Natural killer cell treated with Interleukin-12 subunit alpha and Interleukin-12 subunit beta and Interleukin-15 and Interleukin-18, amount 100 ng/mL, for 72 hours (primary cell): ENCODE data around the gene PRXL2A. TPM values are rescaled to one million over a fixed set of nuclear protein-coding genes. Genes with fewer than 3 reads are reported as not detected.
A peak's percentile ranks its signal among the peaks of the same experiment; 100 is the strongest.

Experiments
- ATAC-seq, 2 donors: fragments of 150-1000 bp; cut with Tn5 transposase in 1 of 2; sonication (Bioruptor Pico), chemical (Tn5 transposase) in 1 of 2; 2 replicates each; pipeline ENCODE4 v1.10.0; 2021
- DNase-seq: peaks from one replicate; pipeline ENCODE4 v3.0.0; 2022; ENCODE audit warnings: low spot score
- H3K27ac Mint-ChIP-seq, 2 donors: 1 replicate in 1 of 2; 2 replicates in 1 of 2; pipeline ENCODE4 v1.8.0; 2022; ENCODE audit warnings: mixed read lengths in 2 of 2, mild to moderate bottlenecking in 1 of 2, moderate library complexity in 1 of 2
- H3K27me3 Mint-ChIP-seq, 2 donors: 1 replicate in 1 of 2; 2 replicates in 1 of 2; pipeline ENCODE4 v1.8.0; 2022; ENCODE audit warnings: mixed read lengths in 2 of 2
- H3K36me3 Mint-ChIP-seq: one replicate; pipeline ENCODE4 v1.8.0; 2022; ENCODE audit warnings: mixed read lengths
- H3K4me1 Mint-ChIP-seq, 2 donors: 1 replicate in 1 of 2; 2 replicates in 1 of 2; pipeline ENCODE4 v1.8.0; 2022; ENCODE audit warnings: low read depth in 2 of 2, mixed read lengths in 2 of 2, mild to moderate bottlenecking in 1 of 2
- H3K4me3 Mint-ChIP-seq: one replicate; pipeline ENCODE4 v1.8.0; 2022; ENCODE audit warnings: mixed read lengths
- H3K9me3 Mint-ChIP-seq: 2 replicates; pipeline ENCODE4 v1.8.0; 2022; ENCODE audit warnings: mixed read lengths
- total RNA-seq, 2 donors: library from RNA; stranded (reverse); gene quantifications; one replicate each; pipeline ENCODE4 v1.2.3, GENCODE V29; 2022

The PRXL2A gene
- total RNA-seq, 2 donors from 2014 or later = 6.4 to 9.7 TPM

- Mint-ChIP-seq H3K4me3 (peak overlapping the region; percentile 97), H3K9me3 (no peaks in the 10 kb centered on the region), H3K27ac (peak overlapping the region; percentile 95 to 98), H3K27me3 (no peaks in the 10 kb centered on the region), H3K36me3 (no peaks in the 10 kb centered on the region), H3K4me1 (peaks cover 38 to 48% of the 10 kb centered on the region in 2 donors)
- ATAC-seq = peak; percentile 16 to 37
- DNase-seq = no peak
Observed at GRCh38 chr10:80454513-80455460, 46.4 kb downstream of the PRXL2A start.

GRCh38 chr10:80455461-80456349 is 47.4 kb downstream of the PRXL2A start:
- Mint-ChIP-seq H3K27ac (peak overlapping the region; percentile 95 to 98), H3K9me3 (no peaks in the 10 kb centered on the region), H3K4me1 (peaks cover 48 to 57% of the 10 kb centered on the region in 2 donors), H3K36me3 (no peaks in the 10 kb centered on the region), H3K4me3 (peak overlapping the region; percentile 97), H3K27me3 (no peaks in the 10 kb centered on the region)
- no peak for ATAC-seq
- no peak for DNase-seq

GRCh38 chr10:80457554-80458262 is 49.4 kb downstream of the PRXL2A start:
- peak overlapping the region; percentile 95 to 98 for H3K27ac Mint-ChIP-seq
- peaks cover 68 to 77% of the 10 kb centered on the region in 2 donors for H3K4me1 Mint-ChIP-seq
- H3K27me3 Mint-ChIP-seq = no peaks in the 10 kb centered on the region
- H3K4me3 Mint-ChIP-seq = peak overlapping the region; percentile 97
- no peaks in the 10 kb centered on the region for H3K36me3 Mint-ChIP-seq
- H3K9me3 Mint-ChIP-seq = no peaks in the 10 kb centered on the region
- DNase-seq (no peak), ATAC-seq (no peak)

GRCh38 chr10:80458263-80458625 is 49.9 kb downstream of the PRXL2A start:
- Mint-ChIP-seq H3K9me3 (no peaks in the 10 kb centered on the region), H3K4me3 (peak overlapping the region; percentile 97), H3K27me3 (no peaks in the 10 kb centered on the region), H3K27ac (peak overlapping the region; percentile 95 to 98), H3K4me1 (peaks cover 71 to 82% of the 10 kb centered on the region in 2 donors), H3K36me3 (peaks cover 1% of the 10 kb centered on the region)
- ATAC-seq (no peak), DNase-seq (no peak)

- H3K36me3 Mint-ChIP-seq = peaks cover 4% of the 10 kb centered on the region
Observed at GRCh38 chr10:80458638-80459037, 50.3 kb downstream of the PRXL2A start.

GRCh38 chr10:80459047-80459865 is 50.9 kb downstream of the PRXL2A start:
- no peaks in the 10 kb centered on the region for H3K27me3 Mint-ChIP-seq
- H3K4me3 Mint-ChIP-seq = peak overlapping the region; percentile 97
- peak overlapping the region; percentile 95 to 98 for H3K27ac Mint-ChIP-seq
- no peaks in the 10 kb centered on the region for H3K9me3 Mint-ChIP-seq
- H3K4me1 Mint-ChIP-seq = peaks cover 76 to 86% of the 10 kb centered on the region in 2 donors
- ATAC-seq (peak; percentile 65 to 67), DNase-seq (no peak)
- H3K36me3 Mint-ChIP-seq = peaks cover 4% of the 10 kb centered on the region

More at GRCh38 chr10:80458638-80459037, 50.3 kb downstream of the PRXL2A start:
- ATAC-seq = no peak
- Mint-ChIP-seq H3K4me1 (peaks cover 71 to 82% of the 10 kb centered on the region in 2 donors), H3K27ac (peak overlapping the region; percentile 95 to 98), H3K27me3 (no peaks in the 10 kb centered on the region), H3K9me3 (no peaks in the 10 kb centered on the region), H3K4me3 (peak overlapping the region; percentile 97)
- no peak for DNase-seq

- H3K4me1 Mint-ChIP-seq = peaks cover 85 to 95% of the 10 kb centered on the region in 2 donors
- ATAC-seq (no peak), DNase-seq (no peak)
- peak overlapping the region; percentile 97 for H3K4me3 Mint-ChIP-seq
- H3K9me3 Mint-ChIP-seq = no peaks in the 10 kb centered on the region
- H3K27me3 Mint-ChIP-seq = no peaks in the 10 kb centered on the region
- H3K27ac Mint-ChIP-seq = peak overlapping the region; percentile 95 to 98
- H3K36me3 Mint-ChIP-seq = peaks cover 4% of the 10 kb centered on the region
Observed at GRCh38 chr10:80460399-80461207, 52.3 kb downstream of the PRXL2A start.

GRCh38 chr10:80461208-80462183 is 53.1 kb downstream of the PRXL2A start:
- DNase-seq (no peak), ATAC-seq (no peak)
- Mint-ChIP-seq H3K9me3 (no peaks in the 10 kb centered on the region), H3K4me1 (peaks cover 86 to 95% of the 10 kb centered on the region in 2 donors), H3K4me3 (peak overlapping the region; percentile 97), H3K27ac (peak overlapping the region; percentile 95 to 98), H3K27me3 (no peaks in the 10 kb centered on the region), H3K36me3 (peaks cover 4% of the 10 kb centered on the region)

GRCh38 chr10:80462299-80462980 is 54.1 kb downstream of the PRXL2A start:
- no peaks in the 10 kb centered on the region for H3K27me3 Mint-ChIP-seq
- H3K4me1 Mint-ChIP-seq = peaks cover 95 to 96% of the 10 kb centered on the region in 2 donors
- H3K9me3 Mint-ChIP-seq = no peaks in the 10 kb centered on the region
- H3K27ac Mint-ChIP-seq = peak overlapping the region; percentile 95 to 98
- no peak for DNase-seq
- H3K36me3 Mint-ChIP-seq = peaks cover 4% of the 10 kb centered on the region
- H3K4me3 Mint-ChIP-seq = peak overlapping the region; percentile 5
- ATAC-seq = no peak

- no peaks in the 10 kb centered on the region for H3K9me3 Mint-ChIP-seq
- ATAC-seq (no peak), DNase-seq (no peak)
- H3K4me3 Mint-ChIP-seq = peak overlapping the region; percentile 70
- peak overlapping the region; percentile 95 to 98 for H3K27ac Mint-ChIP-seq
- H3K36me3 Mint-ChIP-seq = peaks cover 4% of the 10 kb centered on the region
- peaks cover 96% of the 10 kb centered on the region in 2 donors for H3K4me1 Mint-ChIP-seq
- no peaks in the 10 kb centered on the region for H3K27me3 Mint-ChIP-seq
Observed at GRCh38 chr10:80462981-80463741, 54.8 kb downstream of the PRXL2A start.
